T47D (cell line): ENCODE measurements around the gene NAT9.

Experiments used
- DNase-seq, 2 experiments: peaks; one replicate each; pipeline versions ENCODE4 v3.0.0 to v3.0.0-alpha.2; 2011 to 2012; ENCODE audit warnings: low read depth in 1 of 2, low spot score in 1 of 2
- JUND ChIP-seq: IDR thresholded peaks from 2 replicates; pipeline ENCODE4 v1.6.1; 2012; ENCODE audit warnings: low read depth
- in situ Hi-C: cut with HindIII; loops from 2 replicates; pipeline ENCODE4 v1.10.0; 2016; ENCODE audit warnings: low sequenced_read_pairs, low pct_unique_long_range_greater_than_20kb

NAT9 gene

DNA sequence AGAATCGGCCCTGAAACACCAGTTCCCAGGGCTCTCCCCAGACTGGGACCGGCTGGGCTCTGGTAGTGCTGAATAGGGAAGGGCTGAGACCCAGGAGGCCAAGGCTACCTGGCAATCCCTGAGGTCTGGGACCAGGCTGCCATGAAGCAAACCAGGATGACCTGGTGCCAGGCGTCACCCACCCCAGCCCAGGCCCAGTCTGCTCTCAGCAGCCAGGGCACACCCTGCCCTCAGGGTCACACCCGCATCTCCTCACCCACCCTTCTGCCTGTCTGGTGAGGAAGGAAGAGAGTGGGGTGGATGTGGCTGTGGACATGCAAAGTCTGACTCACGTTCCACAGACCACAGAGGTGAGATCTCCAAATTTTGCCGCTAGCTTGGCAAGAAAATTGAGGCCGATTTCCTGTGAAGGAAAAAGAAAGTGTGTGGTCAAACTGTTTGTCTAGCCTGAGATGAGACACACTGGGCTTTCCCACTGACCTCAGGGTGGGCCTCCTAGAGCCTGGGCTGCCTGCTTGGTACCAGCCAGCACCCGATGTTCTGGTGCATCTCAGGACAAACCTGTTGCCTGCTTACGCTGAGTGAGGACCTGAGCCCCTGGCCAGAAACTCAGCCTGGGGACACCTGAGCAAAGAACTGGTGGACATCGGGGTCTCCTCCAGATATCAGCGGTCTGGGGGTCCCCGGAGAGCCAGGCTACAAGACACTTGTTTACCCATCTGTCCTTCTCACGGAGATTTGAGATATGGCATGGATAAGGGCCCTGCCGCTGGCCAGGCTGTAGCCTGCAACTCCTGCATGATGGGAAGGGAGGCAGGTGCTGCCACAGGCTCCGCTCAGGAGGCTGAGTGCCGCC lies 45.4 kb downstream of the NAT9 start:
- DNase-seq = no peak
- in situ Hi-C loops = no loop called here
- no peak for TF ChIP-seq JUND

DNA sequence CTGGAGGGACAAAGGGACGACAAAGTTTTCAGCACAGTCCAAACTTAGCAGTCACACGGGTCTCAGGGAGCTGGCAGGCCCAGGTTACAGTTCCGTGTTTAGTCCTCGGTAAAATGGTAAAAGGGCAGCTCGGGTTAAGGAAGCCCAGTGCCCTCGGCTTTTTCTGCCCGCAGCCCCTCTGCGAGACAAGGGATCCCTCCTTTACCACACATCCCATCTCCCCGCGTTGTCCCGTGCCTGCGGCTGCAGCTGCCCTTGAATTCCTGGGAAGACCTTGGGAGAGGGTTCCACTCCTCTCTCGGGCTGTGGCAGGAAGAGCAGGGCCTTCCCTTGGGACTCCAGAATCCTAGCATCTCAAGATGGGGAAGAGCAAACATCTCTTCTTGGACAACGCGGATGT lies 46.3 kb downstream of the NAT9 start:
- no peak for DNase-seq
- in situ Hi-C loops = no loop called here
- no peak for TF ChIP-seq JUND

DNA sequence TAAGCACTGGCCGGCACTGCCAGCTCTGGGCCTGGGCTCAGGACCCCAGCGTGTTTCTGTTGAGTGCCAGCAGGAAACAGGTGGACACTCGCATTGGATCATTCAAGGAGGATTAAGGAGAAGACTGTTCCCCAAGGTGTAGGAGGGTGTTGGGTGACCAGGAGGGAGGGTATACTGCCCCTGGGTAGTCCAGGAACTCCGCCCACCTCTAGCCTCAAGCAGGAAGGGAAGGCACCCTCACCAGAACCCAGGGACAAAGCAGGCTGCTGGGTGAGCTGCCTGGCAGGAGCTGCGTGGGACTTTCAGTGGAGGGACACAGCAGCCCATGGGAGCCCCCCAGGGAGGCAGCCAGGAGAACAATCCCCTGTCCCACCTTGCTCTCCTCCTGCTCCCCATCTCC lies 46.8 kb downstream of the NAT9 start:
- in situ Hi-C loops = no loop called here
- no peak for DNase-seq
- no peak for TF ChIP-seq JUND

DNA sequence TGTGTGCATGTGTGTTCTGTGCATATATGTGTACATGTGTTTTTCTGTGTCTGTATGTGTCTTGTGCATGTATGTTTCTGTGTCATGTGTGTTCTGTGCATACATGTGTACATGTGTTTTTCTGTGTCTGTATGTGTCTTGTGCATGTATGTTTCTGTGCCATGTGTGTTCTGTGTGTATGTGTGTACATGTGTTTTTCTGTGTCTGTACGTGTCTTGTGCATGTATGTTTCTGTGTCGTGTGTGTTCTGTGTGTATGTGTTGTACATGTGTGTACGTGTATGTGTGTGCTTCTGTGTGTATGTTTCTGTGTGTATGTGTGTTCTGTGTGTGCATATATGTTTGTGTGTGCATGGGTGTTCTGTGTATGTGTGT lies 47.5 kb downstream of the NAT9 start:
- in situ Hi-C loops = no loop called here
- DNase-seq = no peak
- no peak for TF ChIP-seq JUND

DNA sequence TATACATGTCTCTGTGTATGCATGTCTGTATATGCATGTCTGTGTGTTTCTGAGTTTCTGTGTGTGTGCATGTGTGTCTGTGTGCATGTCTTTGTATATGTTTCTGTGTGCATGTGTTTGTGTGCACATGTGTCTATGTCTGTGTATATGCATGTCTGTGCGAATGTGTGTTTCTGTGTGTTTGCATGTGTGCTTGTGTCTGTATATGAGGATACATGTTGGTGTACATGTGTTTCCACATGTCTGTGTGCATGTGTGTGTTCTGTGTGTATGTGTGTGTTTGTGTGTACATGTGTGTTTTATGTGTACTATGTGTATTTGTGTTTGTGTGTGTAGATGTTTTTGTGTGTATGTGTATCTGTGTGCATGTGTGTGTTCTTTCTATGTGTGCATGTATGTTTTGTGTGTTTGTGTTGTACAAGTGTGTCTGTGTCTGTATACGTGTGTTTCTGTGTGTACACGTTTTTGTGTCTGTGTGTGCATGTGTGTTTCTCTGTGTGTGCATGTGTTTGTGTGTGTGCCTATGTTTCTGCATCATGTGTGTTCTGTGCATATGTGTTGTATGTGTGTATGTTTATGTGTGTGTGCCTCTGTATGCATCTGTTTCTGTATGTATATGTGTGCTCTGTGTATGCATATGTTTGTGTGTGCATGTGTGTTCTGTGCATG lies 48.0 kb downstream of the NAT9 start:
- no peak for DNase-seq
- in situ Hi-C loops = no loop called here

DNA sequence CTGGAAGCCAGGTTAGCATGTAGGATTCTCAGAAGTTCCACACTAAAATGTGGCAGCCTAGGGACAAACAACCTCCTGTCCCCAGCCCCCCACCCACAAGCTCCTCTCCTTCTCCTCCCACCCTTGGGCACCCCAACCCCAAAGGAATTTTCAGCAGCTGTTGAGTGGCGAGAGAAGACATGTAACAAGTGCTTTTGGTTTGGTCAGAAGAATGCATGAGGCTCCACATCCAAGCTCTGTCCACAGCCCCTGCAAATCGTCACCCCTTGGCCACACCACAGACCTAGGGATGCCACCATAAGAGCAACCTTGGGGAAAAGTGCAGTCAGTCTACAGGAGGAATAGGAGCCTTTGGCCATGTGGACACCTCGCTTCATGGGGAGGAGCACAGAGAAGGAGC lies 51.0 kb downstream of the NAT9 start:
- no peak for TF ChIP-seq JUND
- no peak for DNase-seq
- in situ Hi-C loops = no loop called here

More for the DNA sequence above, 48.0 kb downstream of the NAT9 start:
- TF ChIP-seq JUND = no peak

DNA sequence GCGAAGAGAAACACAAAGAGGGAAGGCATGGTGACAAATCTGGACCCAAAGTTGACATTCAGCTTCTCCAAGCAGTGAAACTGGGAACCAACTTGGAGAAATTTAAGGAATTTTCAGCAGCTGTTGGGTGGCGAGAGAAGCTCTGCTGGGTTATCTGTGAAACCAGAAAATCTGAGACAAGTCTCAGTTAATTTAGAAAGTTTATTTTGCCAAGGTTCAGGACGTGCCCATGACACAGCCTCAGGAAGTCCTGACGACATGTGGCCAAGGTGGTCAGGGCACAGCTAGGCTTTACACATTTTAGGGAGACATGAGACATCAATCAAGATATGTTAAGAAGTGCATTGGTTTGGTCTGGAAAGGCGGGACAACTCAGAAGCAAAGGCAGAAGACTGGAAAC lies 52.3 kb downstream of the NAT9 start:
- no peak for DNase-seq
- in situ Hi-C loops = no loop called here
- TF ChIP-seq JUND = no peak

DNA sequence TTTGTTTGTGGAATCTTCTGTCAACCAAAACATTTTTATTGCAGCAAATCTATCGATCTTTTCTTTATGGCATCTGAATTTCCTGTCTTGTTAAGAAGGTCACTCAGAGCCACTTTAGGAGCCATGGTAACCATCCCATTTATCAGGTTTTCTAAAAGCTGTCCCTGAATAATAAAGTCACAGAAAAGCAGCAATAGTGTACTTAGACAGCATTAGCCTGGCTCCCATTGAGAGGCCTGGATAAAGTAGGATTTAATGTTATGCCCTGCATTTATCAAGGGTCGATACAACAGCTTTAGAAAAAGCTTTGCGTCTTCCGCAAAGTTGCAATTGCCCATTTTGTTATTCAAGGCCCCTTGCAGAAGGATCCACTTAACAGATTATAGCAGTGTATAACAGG lies 53.4 kb downstream of the NAT9 start:
- in situ Hi-C loops = no loop called here
- no peak for TF ChIP-seq JUND
- no peak for DNase-seq
